Middle frontal gyrus (tissue), 1 donor: ENCODE measurements around the gene MOB3C.

ENCODE experiments used
- DNase-seq: peaks from one replicate; pipeline ENCODE4 v3.0.0-alpha.2; 2015; ENCODE audit warnings: low spot score; ENCODE audit errors: extremely low spot score

The MOB3C gene

DNA sequence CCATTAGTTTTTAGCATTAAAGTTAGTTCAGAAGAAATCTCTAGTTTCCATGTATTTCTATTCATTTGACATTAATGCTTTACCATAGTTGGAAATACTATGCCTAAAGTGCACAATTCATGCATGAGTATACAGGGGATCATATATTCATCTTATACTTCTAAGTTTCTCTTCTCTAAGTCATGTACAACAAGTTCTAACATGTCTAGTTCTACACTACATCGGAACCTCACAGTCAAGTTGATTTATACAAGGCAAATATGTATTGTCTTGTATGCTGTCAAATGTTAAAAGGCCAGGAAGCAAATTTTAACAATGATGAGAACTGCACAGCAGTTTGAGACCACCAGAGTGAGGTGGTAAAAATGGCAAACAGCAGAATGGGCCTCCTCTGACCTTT lies 22.9 kb upstream of the MOB3C start:
- DNase-seq, result no peak

DNA sequence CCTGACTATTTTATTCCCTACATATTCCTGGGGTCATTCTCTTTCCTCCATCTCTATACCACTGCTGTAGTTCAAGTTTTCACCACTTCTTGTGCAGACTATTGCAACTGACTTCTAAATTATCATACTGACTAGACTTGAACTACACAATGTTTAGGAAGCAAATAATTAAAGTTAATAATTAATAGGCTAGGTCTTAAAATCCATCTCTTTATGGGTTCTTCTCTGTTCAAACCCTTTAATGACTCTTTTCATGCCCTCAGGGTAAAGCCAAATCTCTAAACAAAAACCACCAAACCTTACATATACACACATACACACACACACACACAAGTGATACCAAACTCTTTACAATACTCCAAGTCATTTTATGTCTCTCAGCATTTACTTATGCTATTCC lies 22.3 kb upstream of the MOB3C start:
- no peak for DNase-seq

DNA sequence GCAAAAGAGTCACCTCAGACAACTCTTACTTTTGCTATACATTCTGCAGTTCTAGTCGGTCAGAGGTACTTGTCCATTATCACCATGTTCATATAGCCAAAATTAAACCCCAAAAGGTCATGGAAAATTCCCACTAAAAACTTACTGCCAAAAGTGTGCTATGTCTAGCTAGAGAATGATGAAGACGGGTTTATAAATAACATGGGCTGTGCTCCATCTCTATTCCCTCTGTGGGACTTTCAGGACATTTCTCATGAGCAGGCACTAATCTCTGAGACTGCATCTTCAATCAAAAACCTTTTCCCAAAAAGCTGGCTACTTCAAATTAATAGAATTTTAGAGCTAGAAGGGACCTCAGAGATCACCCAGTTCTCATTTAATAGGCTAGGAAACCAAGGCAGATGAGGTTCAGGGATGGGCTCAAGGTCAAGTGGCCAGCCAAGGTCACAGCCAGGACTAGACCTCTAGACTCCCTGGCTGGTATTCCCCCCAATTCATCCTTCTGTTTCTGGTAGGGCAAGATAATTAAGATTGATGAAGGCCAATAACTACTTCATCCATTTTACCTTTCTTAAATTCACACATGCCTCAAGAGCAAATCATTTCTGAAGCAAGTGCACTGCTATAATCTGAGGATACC lies 21.0 kb upstream of the MOB3C start:
- DNase-seq, result no peak

DNA sequence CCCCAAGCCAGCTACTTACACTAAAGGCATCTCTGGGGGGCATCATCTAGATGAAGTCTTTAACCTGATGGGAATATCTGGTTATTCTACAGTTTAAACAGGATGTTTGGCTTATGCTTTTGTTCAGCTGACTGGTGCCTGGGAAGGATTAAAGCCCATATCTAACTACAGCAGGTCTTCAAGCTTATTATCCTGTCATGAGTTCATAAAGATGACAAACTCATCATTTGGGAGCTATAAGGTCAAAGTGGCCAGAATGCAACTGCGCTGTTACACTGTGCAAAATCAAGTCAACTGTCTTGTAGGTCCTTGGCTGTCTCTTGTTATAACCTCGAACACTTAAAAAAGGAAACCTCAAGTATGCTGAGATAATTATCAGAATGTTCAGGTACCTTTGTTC lies 18.6 kb upstream of the MOB3C start:
- no peak for DNase-seq

DNA sequence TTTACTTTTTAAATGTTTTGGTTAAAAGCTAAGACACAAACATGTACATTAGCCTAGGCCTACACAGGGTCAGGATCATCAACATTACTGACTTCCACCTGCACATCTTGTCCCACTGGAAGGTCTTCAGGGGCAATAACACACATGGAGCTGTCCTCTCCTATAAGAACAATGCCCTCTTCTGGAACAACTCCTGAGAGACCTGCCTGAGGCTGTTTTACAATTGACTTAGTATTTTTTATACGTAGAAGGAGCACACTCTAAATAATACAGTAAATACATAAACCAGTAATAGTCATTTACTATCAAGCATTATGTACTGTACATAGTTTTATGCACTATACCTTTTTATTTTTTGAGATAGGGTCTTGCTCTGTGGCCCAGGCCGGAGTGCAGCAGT lies 14.1 kb upstream of the MOB3C start:
- no peak for DNase-seq

DNA sequence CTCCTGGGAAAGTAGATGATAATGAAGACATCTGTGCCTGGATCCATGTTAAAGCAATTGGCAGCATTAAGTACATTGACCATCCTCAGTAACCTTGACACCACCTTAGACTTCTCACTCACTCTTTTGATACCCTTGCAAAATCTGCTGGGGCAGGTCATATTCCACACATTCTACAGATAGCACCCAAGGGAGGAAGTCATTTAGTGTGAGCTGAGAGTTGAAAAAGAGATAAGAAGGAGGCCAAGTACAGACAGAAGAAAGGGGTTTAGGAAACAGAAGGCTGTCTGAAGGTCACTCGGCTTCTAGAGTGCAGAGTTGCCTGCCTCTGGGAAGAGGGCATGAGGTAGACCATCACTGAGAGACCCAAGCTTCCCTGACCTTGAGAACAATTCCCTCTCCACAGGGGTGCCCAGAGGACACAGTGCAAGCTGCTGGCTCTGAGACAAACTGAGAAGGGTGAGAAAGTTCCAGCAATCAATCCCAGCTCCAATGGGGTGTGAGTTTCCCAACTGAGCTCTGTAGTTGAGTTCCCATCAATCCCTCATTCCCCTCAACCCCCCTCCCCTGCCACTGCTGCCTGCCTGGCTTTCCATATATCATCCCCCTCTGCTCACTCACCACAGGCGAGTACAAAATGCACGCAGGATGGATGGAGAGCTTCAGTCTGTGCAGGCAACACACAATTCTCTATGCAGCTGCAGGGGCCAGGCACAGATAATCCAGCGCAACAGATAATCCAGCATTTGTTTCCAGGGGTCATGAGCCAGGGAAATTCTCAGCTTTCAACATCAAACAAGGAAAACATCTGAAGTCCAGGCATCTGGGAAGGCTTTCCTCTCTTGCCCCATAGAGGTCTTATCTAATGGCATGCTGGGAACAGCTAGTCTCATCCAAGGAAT lies 7.4 kb upstream of the MOB3C start:
- no peak for DNase-seq

DNA sequence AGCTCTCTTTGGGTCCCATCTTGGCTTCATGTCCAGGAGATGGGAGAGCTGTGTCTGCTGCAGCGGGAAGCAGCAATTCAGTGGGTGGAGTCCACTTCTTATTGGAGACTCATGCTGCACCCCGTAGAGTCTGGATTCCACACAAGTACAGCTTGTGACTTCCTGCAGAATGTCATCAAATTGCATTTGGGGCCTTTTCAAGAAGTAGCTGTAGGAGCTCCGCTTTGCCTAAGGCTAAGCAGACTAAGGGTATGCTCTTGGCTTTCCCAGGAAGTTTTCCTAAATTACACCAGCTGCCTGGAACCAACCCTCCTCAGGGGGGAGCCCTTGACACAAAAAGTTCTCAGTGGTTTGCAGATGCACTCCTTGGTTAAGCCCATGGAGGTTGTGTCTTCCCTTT lies 5.7 kb upstream of the MOB3C start:
- no peak for DNase-seq

DNA sequence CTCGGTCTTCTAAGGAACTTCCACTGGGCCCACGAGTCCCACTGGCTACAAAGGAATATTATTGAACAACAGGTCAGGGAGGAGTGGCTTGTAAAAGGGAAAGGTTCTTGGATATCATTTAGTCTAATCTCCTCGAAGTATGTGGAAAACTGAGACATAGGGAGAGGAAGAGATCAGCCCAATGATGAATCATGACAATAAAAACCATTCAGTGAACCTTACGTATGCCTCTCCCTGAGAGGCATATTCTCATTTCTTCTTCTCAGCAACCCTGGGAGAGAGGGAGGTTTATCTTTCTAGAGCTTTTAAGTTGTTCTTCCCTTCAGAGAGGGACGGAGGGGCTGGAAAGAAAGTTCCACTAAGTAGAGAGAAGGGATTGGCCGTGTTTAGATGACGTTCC lies 5.3 kb upstream of the MOB3C start:
- no peak for DNase-seq

DNA sequence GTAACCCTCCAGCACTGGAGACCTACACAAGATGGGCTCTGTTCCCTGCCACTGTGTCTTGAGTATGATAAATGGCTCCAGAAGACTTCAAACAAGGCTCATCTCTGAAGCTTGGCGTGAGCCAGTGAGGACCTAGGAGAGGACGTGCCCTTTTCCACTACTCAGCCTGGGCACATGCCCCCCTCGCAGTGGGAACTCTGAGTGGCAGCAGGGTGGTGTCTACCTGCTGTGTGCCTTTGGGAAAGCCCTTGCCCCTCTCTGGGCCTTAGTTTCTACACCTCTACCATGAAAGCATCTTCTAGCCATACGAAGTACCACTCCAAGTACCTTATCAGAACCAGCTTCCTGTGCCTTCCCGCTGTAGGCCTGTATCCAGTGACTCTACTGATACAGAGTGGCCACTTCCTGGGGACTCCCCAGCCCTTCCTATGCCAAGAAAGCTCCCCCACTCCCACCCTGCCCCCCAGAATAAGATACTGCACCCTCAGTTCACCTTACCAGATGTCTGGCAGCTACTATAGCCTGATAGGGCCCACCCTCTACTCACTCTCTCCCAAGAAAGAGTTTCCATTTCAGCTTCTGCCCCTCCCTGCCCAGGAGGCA lies 3.1 kb upstream of the MOB3C start:
- DNase-seq, result no peak

DNA sequence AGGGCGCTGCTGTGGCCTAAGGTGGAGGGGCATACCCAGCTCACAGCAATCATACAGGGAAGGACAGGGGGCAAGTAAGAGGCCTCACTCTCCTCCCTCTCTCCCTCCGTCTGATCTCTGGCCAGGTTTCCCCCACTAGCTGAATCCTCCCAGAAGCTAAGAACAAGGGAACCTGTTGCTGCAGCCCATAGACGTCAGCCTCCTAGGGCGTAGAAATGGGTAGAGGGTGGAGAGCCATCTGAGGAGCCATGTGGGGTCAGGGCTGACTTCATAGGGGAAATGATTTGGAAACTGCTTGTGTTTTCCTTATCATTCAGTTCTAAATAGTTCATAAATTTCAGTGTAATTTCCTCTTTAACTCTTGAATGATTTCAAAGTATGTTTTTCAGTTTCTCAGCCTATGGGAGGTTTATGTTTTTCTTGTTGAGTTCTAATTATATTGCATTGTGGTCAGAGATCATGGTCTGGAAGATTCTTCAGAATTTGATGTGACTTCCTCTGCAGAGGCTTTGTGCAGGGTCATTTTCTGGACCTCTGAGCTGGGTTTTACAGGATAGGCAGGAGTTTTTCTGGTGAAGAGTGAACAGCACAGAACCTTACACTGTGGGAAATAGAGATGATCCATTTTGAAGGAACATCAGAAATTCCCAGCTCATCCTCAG lies 2.3 kb upstream of the MOB3C start:
- DNase-seq, result no peak

DNA sequence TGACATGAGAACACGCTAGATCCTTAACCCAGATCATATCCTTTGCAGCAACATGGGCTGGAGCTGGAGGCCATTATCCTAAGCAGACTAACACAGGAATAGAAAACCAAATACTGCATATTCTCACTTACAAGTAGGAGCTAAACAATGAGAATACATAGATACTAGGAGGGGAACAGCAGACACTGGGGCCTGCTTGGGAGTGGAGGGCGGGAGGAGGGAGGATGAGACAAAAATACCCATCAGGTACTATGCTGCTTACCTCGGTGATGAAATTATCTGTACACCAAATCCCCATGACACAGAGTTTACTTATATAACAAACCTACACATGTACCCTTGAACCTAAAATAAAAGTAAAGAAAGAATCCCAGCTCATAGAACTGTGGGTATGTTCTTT lies 1.2 kb upstream of the MOB3C start:
- no peak for DNase-seq

DNA sequence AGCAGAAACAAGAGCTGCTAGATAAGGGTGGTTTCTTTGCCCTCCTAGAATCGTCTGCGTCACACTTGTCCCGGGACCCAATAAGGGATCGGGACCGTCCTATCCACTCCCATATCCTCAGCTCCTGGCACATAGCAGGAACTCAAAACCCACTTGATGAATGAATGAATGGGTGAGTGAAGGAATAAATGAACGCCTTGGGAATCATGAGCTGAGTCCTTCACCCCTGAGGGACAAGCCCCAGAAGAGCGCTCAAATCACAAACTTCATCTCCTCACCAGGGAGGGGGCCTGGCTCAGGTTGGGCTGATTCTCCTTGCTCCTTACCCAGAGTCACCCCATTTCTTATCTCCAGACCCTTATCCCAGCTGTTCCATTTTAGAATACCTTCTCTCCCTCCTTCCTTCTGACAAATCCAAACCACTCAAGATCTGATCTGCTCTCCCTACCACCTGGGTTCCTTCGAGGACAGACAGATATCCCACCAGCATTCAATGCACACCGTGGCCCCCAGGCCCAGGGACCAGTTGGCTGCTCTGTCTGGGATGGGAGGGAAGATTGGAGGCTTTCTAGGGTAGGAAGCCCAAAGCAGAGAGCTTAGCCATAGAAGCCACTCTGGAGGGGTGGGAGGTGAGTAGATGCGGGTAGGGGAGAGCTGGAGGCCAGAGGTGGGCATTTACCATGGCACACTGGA lies 643 bp upstream of the MOB3C start:
- DNase-seq, result no peak

DNA sequence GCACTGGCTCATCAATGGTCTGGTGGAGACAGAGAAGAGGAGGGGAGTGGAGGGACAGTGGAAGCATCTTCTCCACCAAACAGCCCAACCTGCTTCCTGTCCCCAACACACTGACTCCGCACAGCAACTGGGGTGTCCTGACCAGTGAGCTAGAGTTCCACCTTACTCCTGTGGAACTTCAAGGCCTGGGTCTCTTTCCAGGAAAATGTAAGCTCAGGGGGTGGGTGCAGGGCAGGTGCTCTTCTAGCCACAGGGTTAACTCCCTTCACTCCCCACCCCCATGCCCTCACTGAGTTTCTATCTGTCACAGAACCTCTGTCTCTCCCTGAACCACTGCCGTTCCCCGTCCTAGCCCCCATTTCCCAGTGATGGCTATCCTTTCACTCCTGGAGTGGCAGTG lies 876 bp downstream of the MOB3C start:
- DNase-seq, result no peak

DNA sequence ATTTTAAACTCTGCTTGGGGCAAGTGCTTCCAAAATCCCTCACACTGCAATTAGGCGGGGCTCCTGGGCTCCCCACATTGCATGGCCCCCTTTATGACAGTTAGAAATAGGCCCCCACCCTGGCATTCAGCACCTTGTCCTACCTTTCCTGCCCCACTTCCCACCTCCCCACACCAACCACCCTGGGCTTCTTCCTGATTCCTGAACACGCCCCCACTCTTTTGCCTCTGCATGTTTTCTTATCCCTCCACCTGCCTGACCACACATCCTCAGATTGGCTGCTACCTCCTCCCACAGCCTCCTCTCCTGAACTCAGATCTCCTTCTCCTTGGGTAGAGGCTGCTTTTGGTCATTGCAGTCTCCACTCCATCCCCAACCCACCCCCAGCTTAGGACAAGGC lies 1.5 kb downstream of the MOB3C start:
- no peak for DNase-seq

DNA sequence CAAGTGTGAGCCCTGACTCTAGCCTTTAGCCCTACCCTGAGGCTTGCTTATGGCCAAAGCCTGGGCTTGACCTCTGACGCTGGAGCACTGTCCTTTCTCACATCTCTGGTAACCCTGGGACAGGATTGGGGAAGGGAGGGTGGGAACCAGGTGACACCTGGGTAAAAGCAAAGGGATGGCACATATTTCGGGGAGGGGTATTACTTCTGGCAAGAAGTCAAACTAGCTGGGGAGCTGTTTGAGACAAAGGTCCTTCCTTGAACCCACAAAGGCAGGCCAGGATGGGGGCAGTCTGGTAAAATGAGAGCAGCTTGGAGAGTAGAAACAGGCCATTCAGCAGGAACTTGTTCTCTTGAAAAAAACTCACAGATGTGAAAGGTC lies 2.0 kb downstream of the MOB3C start:
- DNase-seq, result no peak

DNA sequence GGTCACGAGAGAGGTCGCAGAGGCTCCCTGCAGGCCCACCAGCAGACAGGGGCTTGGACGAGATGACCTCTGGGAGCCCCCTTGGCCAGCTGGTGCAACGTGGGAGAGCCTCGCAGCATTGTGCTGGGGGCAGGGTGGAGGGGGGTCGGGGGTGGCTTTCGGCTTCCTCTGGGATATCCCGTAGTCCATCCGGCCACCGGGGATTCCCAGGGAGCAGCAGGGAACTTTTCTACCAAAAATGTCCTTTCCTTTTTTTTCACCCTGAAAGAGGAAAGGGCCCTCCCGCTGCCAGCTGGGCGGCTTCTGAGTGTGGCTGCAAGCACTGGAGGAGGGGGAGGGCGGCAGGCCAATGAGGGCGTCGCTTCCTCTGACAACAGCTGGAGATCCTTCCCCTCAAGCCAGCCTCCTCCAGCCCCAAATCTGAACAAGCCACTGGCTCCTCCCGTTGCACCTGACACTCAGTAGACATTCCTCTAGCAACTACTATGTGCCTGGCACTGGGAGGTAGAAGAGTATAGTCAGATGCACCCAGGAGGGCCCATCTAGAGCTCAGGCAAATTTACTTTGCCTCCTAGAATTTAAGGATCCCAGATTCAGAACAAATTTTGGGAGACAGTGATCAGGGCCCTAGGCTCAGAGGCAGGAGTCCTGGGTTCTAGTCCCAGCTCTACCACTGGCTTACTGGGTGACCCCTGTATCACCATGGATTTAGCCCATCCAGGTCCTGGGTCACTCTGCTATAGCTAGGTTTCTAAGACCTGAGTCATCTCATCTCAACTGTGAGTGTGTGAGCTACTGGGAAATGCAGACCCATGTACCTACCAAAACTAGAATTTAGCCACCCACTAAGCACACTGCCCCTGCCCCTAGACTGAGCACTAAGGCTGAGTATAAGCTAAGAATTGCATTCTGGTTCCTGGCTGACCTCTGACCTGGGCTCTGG lies 2.7 kb downstream of the MOB3C start:
- DNase-seq, result no peak

DNA sequence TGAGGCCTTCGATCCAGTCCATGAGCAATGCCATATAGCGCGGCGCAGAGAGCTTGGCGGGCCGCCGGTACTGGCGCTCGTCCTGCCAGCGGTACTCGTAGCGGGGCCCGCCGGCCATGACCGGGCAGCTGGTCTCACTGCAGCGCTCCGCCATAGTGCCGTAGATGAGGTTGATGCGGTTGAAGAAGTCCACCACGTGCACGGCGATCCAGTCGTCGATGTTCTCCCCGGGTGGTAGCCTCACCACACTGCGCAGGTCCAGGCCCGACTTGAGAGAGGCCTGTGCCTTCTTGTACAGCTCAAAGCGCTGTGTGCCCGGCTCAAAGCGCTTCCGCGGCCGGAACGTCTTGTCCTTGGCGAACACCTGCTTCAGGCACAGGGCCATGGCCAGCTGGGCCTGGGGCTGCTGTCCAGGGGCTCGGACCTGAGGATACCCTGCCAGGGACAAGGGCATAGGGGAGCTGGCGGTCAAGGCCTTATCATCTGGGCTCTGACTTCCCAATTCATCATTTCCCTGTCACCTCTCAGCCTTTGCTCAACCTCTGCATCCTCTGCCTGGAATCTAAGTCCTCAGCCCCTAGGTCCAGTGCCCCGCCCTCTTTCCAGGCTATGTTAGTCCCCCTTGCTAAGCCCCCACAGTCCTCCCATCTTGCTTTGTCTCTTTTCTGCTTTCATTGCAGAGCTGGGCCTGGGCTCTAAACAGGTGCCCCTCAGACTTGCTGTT lies 3.5 kb downstream of the MOB3C start:
- DNase-seq, result no peak

DNA sequence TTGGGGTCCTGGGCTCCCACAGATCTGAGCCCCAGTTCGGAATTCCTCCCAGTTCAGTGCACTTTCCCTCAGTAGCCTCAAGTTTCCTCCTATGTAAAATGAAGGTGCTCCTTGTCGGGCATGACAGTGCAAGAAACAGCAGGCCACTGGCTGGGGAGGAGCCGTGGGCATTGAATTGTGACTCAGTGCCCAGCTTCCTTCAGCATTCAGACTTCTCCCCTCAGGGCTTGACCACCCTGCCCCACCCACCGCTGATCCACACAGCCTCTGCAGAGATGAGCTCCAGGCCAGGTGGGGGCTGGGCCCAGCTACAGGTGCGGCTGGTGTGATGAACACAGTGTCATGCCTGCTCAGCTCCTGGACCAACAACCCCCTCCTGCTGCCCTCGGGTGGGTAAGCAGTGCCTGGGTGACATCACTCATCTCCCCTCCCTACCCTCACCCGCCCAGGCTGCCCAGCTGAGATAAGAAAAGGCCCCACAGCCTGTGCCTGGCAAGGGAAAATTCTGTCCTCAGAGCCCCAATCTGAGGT lies 4.9 kb downstream of the MOB3C start:
- DNase-seq, result no peak

DNA sequence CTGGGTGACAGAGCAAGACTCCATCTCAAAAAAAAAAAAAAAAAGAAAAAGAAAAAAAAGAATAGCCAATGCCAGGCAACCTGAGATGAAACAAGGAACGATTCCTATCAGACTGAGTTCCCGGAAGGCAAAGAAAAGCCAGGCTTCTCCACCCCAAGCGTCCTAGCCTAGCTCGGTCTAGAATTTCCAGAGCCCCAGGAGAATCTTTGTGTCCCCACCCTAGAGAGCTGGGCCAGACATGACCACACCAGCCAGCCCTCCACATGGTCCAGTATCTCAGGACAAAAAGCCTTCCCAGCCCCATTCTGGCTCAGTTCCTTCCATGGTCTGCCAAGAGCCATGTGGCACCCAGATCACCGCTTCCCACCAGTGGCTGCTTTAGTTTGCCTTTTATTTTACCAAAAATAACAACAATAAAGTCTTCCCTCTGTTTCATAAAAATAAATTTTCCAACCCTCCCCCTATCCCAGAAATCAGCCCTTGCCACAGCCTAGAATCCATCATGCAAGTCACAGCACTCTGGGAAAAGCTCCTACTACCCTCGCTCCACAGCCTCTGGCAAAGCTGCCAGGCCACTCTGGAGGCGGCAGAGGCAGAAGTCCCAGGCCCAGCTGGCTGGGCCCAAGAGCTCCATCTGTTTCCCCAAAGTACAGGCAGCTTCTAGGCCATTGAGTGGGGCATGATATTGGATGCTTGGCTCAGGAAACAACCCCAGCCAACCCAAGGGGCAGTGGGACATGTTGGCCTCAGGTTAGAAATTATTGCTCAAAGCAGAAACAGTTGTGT lies 9.1 kb downstream of the MOB3C start:
- no peak for DNase-seq
